Colon (tissue), 2 donors: Measurements from ENCODE around the gene ST7.

Experiments used
- FAIRE-seq: peaks from 2 replicates; lab custom pipeline; 2012; peaks lifted over from hg19 to GRCh38; lab: Jason Lieb, UNC
- donor health status: control.
- donor health status: control.

The ST7 gene

DNA sequence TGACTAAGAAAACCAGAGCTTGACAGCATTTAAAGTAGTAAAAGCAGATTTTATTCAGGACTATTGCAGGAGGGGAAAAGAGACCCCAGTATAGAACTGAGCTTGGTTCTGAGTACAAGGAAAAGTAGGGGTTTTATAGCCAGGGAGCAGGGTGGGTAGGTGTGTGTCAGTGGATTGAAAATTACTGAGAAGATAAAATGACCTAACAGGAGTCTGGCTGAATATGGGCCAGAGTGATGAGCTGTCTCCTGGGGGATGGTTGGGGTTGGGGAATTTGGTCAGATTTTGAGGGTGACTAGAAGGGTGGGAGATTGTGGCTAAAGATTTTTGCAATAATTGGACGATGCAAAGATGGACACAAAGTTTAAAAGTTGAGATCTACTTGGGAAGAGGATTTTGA, 114.0 kb downstream of the ST7 start:
- FAIRE-seq, result no peak

DNA sequence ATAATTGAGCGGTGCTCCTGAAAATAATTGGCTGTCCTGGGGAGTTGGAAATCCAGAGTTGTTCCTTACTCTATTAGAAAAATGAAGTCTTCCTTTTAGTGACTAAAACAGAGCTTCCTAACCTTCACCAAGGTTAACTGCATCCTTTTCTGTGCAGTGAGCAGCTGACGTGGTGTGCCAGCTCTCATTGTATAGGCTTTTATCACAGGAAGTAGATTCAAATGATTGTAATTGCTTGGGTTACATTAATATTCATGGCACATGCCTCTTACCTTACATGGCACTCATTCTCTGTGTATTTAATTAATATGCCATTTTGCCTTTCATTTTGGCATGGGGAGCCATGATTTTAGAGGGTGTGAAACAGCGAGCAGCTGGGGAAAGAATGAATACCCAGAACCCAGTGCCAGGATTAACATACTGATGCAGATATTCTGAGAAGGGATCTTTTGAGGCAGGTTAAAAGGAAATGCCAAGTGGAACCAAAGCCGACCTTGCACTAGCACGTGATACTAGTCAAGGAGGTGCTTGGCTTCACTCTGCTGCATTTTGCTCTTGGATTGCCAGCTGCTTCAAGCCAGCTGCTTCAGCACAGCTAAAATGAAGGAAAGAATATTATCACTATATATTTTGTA, 115.3 kb downstream of the ST7 start:
- no peak for FAIRE-seq

DNA sequence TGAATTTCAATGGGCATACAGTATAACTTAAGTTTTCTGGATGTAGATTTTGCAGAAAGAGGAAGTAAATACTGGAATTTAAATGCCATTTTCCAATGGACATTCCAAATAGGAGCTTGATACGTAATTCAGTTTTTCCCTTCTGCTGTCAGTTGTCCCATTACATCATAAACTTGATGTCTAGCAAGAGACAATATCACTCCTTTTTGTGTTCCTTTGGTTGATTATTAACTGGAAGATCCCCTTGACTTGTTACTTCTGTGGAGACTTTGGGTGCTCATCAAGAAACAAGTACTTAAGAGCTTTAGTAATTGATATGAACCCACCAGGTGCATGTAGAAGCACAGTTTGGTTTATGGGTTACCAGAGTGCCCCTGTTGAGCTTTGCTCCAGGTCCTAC, 116.1 kb downstream of the ST7 start:
- FAIRE-seq, result no peak

DNA sequence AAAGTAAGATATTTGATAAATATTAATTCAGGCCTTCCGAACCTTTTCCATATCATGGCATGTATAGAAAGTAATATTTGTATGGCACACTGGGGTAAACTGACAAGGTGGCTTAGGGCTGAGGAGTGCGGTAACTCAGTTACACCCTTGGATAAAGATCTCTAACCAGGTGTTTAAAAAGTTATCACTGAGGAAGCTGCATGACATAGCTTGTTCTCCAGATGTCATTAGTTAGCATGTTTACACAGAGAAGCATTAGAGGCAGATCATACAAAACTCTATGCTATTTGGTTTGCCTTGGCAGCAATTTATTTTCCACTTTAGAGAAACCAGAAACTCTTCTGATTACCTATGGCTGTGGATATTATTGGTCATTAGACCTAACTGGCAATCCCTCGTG, 118.2 kb downstream of the ST7 start:
- FAIRE-seq, result no peak

DNA sequence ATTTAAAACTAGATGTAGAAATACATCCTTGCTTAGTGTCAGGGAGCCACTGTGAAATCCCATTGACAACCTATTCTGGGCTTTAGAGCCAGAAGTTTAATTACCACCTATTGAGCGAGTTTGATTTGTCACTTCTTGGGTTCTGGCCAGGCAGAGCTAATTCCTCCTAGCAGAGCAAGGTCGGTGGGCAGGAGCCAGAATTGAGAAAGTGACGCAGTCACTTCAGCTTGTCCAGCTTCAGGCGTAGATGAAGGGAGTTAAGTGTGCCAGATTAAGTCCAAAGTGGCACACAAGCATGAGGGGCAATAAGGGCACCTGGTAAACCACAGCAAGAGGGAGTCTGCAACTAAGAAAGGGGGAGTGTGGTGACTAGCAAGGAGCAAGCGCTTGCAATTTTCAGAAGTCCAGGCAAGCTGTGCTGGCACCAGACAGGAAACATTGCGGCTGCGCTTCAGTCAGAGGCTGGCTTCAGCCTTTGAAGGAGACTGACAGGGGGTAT, 119.4 kb downstream of the ST7 start:
- no peak for FAIRE-seq

DNA sequence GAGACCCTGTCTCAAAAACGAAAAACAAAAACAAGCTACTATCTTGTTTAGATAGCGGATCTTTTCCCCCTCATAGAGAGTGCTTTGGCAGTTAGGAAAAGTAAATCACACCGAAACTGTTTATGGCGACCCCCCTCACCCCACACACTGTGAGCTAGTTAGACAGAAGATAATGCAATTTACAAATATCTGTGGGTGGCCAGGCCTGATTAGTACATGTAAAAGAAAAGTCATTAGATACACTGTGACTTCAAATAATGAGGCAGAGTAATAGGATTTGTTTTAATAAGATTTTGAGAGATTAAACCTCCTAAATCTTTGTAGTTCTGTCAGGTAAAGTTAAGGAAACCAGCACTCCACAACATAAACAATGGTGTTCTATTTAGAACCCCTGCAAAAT, 121.1 kb downstream of the ST7 start:
- no peak for FAIRE-seq

DNA sequence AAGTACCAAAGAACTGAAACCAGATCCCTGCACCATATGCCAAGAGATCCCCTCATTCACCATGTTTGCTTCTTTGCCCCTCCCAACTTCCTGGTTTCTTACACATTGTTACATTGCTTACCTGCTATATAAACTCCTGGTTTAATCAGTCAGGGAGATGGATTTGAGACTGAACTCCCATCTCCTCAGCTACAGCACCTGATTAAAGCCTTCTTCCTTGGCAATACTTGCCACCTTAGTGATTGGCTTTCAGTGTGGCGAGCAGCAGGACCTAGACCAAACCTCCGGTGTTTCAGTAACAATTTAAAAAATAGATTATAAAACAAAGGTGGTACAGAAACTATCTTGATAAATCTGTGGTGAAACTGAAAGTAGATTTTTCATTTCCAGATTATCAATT, 122.6 kb downstream of the ST7 start:
- no peak for FAIRE-seq

DNA sequence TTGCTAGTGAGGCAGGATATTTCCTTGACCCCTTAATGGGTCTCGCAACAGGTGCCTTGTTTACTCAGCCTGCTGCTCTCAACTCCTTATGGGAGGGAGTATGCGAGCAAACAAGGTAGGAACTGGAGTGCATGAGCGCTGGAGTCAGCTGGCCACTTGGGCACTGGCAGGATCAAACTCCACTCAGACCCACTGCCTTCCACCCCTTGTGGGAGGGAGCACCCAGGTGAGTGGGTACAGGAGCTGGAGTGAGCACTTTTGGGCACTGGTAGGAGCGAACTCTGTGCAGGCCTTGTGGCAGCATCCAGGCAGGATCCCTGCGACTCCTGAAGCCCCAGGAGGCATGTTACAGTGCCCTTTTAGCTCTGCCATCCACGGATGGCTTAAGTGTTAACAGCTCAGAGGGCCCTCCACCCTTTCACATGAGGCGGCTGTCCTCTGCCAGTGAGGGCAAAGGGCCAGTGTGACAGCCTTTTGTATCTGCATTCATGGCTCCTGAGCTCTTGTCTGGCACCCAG, 123.2 kb downstream of the ST7 start:
- FAIRE-seq, result no peak

DNA sequence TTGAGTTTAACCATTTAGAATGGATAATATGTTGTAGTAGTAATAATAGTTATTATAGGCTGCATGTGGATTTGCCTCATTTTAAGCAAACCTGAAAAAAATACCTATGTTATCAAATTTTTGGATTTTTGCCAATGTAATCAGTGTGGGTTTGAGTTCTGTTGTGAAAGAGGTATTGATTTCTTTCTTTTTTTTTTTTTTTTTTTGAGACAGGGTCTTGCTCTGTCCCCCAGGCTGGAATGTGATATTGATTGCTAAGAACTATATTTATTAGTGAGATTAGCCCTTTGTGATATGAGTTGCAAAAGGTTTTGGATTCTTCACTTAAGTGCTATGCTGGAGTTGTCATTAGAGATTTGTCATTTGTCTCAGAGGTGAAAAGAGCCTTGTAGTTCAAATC, 124.4 kb downstream of the ST7 start:
- FAIRE-seq, result no peak

DNA sequence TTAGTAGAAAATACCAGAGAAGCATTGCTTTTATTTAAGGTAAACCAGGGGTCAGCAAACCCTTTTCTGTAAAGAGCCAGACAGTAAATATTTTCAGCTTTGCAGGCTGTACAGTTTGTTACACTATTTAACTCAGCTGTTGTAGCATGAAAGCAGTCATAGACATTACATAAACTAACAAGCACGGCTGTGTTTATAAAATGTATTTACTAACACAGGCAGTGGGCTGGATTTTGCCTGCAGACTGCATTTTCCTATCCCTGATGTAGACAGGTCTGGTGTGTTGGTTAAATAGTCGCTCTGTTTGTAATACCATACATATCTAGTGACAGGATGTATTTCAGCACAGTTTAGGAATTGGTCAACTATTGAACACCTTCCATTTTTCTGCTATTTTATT, 129.3 kb downstream of the ST7 start:
- no peak for FAIRE-seq

DNA sequence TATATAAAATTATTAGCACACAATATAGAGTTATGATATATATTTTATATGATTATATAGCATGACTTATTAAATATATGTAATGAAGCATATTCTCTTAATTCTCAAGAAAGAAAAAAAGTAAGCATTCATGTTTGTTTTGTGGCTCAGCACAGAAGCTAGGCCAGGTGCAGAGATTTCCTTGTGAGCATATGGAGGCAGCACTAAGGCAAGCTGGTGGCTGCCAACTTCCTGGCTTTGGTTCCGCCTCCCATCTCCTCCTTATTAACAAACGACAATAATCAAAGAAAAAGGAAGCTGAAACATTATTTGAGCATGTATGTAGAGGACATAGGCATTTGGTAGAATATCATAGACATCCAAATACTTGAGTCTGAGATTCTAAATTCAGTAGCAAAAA, 130.3 kb downstream of the ST7 start:
- no peak for FAIRE-seq

DNA sequence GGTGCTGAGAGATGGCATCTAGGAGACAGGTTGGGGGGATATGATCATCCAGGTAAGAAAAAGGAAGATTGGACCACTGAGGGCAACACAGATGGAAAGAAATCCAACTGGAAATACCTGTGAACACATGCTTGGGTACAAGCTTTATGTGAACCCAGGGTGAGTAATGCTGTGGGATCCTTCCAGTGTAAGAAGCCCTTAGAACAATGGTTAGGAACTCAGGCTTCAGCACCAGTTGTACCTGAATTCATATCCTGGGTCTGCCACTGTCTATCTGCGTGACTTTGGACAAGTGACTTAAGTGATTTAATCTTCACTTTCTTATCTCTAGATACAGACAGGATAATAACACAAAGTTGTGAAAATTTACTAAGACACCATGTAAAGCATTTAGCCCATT, 131.0 kb downstream of the ST7 start:
- FAIRE-seq, result no peak

DNA sequence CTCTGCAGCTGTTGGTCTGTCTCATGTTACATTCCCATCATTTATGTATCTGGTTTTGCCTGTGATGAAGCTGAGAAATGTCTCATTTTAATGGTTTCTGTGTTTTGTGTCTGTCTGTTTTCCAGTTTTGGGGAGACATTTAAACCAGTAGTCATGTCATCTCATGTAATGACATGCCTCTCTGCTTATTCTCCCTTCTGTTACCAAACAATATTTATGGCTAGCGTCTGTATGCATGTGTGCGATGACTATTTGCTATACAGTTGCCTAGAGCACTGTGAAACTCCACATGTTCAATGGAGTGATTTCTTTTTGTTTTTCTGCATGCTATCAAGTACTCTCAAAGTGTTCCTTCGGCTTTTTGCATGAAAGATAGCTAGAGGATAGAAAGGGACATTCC, 132.0 kb downstream of the ST7 start:
- FAIRE-seq, result no peak

DNA sequence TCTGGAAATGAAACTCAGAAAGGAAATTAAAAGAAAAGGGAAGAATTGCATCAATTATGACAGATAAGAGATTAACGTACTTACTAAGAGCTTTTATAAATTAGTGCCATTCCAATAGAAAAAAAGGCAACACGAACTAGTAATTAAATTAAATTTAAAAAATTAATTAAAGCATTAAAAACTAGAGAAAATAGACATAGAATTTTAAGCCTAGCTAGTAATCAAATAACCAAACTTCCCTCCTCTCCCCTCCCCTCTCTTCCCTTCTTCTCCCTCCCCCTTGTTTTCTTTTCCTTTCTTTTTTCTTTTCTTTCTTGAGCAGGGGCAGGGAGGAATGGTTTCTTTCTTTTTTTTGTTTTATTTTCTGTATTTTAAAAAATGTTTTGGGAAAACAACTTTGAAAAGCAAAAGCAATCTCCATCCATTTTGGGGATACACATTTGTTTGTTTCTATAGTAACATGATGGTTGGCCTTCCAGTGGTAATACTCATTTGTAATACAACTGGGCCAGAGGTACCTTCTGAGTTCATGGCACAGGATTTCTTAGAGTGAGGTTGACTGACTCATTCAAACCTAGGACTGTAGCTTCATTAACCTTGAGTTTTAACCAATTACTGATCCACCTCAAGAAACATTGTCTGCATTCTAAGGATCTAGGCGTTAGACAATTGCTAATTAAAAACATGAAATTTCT, 132.6 kb downstream of the ST7 start:
- FAIRE-seq, result no peak

DNA sequence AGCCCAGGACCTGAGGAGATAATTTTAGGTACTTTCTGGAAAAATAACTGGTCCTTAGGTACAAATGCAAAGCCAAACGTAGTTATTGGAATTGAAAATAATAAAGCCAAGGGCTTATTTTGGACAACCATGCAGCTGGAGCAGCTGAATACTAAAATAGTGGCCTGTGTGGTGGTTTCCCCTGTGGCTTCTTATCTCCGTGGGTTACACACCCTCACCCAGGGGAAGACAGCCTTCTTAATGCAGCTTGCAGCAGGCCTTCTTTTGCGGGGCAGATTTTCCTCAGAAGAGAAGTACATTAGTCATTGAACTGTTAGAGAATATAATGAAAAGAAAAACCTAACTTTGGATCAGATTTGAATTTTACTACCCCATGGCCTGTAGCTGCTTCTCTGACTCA, 133.5 kb downstream of the ST7 start:
- no peak for FAIRE-seq

DNA sequence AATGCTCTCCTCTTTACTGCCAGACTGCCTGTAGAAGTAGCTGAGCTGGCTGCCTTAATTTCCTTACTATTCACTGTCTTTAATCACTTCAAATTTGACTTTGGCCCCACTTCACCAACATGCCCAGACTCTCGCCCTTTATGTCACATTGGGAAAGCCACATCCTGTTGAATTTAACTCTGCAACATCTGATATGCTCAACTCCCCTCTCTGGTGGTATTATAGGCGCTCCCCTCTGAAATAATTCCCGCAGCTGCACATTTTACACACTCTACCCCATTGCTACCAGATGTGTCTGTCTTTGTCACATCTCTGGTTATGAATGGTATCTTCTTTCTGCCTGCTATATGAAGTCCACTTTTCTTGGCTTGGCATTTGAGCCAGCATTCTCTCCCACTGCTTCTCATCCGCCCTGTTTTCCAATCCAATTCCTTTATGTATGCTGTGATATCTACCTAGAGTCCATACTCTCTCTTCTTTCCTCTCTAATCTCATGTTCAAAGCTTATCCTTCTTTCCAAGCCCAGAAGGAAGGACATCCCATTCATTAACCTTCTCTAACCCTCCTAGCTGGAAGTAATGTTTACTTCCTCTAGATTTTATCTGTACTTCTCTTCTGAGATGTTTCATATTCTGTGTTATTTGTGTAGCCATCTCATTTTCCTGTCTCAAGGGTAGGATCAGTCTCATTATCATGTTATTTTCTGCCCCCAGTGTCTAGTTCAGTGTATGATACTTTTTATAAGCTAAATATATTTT, 134.5 kb downstream of the ST7 start:
- FAIRE-seq, result no peak

DNA sequence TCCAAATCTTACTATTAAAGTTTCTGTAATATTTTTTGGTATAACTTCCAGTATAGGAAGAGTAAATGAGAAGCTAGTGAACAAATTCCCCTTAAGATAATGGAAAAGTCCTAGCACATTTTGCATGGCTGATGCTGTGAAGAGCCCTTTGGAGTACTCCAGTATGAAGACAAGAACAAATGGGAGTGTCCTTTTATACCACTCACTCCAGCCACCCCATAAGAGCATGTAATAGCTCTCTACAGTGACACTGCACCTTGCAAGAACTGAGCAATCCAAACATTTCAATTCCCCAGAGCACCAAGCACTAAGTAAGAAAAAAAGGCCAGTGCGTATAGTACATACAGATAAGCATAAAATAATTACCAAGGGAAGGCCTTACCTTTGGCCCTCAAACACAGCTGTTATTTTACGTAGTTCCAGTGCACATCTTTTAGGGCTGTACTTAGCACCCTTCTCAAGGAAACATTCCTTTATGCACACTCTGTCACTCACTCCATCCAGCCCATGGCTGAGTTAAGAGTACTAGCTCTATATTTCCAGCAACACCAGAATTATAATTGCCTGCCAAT, 135.4 kb downstream of the ST7 start:
- no peak for FAIRE-seq

DNA sequence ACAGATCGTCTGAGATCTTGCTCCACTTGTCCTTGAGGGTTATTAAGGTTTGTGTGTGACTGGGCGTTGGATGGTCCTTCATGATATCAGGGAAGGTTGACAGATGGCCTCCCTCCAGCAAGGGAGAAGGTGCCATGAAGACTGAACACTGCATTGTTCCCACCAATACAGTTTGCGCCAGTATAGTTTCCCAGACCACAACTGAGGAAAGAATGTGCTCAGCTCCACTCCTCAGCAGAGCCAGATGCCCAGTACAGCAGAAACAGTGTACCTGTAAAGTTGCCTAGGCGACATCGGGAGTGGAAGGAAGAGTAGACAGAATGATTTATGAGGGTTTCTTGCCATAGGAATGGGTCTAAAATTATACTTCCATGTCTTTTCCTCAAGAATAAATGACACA, 137.5 kb downstream of the ST7 start:
- no peak for FAIRE-seq

DNA sequence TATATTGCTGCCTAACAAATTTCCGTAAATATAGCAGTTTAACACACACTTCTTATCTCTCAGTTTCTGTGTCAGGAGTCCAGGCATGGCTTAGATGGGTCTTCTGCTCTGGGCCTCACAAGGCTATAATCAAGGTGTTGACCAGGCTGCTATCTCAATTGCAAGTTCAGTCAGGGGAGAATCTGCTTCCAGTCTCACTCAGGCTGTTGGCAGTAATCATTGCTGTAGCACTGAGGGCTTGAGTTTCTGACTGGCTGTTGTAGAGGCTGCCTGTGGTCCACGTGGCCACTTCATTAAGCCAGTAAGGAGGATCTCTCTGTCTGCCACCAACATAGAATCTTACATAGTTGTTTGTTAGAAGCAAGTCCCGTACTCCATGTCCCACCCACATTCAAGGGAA, 138.4 kb downstream of the ST7 start:
- no peak for FAIRE-seq

DNA sequence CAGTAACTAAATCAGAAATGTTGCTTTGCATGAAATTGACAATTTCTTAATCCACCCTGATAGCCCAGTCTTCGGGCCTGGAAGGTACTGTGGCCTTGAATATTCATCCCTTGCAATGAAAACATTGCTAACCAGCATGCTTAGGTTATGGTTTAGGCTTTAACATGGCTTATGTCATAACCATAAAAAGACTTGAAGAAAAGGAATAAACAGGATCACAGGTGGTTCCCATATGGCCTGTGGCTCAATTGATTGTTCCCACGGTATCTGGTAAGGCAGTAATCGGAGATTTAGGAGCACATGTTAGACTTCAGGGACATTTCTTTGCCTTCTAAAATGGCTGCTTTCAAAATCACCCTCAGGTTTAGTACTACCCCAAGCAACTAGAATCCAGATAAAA, 139.5 kb downstream of the ST7 start:
- no peak for FAIRE-seq

DNA sequence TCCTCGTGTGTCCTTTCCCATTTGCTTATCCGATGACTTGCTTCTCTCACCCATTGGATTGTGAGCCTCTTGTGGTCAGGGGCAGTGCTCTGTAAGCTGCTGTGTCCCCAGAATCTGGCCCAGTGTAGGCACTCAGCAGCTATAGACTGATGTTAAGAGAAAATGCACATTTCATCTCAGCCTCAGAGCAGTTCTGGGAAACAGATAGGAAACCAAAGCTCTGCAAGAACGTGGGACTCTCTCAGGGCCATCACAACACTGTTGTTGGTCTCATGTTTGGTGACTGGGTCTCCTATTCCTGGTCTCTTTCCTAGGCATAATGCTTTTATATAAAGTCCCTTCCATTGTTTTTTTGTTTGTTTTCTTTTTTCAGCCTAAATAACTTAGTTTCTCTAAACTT, 141.2 kb downstream of the ST7 start:
- no peak for FAIRE-seq

DNA sequence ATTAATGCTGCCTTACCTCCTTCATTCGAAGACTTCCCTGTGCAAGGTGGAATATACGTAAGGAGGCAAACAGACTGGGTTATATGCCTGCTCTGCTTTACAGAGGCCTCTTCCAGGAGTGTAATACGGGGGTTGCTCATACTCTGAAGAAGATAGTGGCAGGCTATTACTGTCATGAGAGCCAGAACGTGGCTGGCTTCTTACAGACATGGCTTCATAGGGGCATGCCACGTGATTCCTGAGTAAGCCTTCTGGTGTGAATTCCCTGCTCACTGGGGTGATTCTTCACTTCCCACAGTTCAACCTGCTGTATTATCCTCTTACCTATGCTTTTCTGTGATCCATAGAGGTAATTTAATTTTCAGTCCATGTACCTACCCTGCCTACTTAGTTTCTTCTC, 141.8 kb downstream of the ST7 start:
- FAIRE-seq, result no peak

DNA sequence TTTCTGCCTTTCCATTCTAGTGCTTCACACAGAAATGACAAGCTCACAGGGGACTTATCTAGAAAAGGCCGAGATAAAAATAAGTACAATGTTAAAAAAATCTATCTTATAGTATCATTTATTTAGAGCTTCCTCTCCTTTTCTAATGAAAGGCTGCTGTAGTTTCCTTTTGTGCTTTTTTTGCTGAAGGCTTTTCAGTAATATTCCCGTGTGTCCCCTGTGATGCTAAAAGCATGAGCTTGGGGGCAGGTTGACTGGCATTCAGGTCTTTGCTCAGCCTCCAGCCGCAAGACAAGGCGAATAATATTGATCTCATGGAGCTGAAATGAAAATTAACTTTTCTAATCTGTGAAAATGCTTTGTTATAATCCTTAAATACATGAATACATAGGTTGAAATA, 143.0 kb downstream of the ST7 start:
- FAIRE-seq, result no peak
